HL-60/S4 treated with phorbol 12-myristate 13-acetate at 8.2 ng/mL for 4 days and 3 days (cell line): Measurements from ENCODE around the gene ADAMTS9.

Experiments
- in situ Hi-C: fragments of 300-500 bp; cut with MboI; formaldehyde crosslinking; loops from 2 replicates; pipeline ENCODE4 v1.15.0; 2022; ENCODE audit warnings: low sequenced_read_pairs

Gene ADAMTS9

DNA sequence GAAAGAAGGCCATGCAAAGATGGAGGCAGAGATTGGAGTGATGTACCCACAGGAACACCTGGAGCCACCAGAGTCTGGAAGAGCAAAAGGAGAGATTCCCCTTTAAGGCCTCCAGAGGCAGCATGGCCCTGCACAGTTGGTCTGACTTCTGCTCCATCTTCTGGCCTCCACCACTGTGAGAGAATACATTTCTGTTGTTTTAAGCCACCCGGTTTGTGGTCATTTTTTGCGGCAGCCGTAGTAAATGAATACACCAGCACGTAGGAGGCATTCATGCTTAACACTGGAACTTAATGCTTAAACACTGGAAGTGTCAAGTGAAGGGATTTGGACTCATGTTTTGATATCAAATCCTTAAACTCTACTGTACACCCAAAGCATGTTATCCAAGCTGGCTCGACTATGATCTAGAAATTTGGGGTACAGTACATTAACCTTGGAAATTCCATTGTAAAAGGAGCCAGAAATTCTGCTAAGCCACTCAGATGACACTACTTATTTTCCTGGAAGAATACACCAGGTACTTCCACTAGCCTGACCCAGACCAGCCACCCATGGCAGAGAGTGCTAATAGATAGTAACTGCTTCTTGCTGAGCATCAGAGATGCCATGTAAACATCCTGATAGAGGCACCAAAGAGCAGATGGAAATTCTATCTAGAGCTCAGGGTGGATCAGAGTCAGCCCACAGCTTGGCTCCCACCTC lies 190.9 kb downstream of the ADAMTS9 start:
- in situ Hi-C loops: loop anchor here (25.0 kb wide), 1 partner anchor 460 kb away; no protein-coding TSS in a partner anchor

GRCh38 chr3:64495781-64496334 lies 191.9 kb downstream of the ADAMTS9 start:
- in situ Hi-C loops: loop anchor here (25.0 kb wide), 1 partner anchor 459 kb away; no protein-coding TSS in a partner anchor

GRCh38 chr3:64495121-64495780 lies 192.5 kb downstream of the ADAMTS9 start:
- in situ Hi-C loops: loop anchor here (25.0 kb wide), 1 partner anchor 458 kb away; no protein-coding TSS in a partner anchor

GRCh38 chr3:64494526-64494925 lies 193.3 kb downstream of the ADAMTS9 start:
- in situ Hi-C loops: loop anchor here (25.0 kb wide), 1 partner anchor 457 kb away; no protein-coding TSS in a partner anchor

GRCh38 chr3:64493149-64493548 lies 194.7 kb downstream of the ADAMTS9 start:
- in situ Hi-C loops: loop anchor here (25.0 kb wide), 1 partner anchor 456 kb away; no protein-coding TSS in a partner anchor

DNA sequence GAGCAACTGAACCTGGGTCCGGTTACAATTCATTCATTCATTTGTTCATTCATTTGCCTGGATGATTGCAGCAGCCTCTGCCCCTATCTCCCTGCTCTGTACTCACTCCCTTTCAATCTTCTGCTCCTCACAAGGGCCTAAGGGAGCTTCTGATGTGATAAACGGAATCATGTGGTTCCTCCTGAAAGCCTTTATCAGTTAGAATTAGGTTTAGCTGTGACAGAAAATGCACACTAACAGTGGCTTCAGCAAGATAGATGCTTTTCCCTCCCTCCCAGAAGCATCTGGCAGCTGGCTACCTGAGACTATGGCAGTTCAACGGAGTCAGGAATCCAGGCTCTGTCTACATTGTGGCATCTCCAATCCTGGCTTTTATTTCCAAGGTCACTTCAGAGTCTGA lies 196.0 kb downstream of the ADAMTS9 start:
- in situ Hi-C loops: loop anchor here (25.0 kb wide), 1 partner anchor 455 kb away; no protein-coding TSS in a partner anchor

DNA sequence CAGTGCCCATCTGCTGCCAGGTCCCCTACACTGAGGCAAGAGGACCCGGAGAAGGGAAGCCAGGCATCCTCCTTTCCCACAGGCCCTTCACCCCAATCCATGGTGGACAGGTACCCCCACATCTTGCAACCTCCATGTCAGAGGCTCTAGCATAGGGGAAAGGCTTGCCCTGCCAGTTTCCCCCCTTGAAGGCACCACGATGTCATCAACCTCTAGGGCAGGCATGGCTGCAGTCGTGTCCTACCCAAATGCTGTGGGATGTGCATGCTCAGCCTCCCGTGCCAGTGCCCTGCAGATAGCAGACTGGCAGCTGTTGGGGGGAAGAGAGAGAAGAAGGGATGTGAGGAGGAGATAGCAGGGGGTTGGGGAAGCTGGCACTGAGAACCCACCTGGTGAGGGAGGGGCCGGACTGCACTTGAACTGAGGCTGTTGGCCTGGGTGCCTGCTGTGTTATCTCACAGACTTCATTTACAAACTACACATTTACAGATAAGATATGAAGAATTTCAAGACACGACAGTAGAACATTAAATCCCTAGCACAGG lies 197.5 kb downstream of the ADAMTS9 start:
- in situ Hi-C loops: loop anchor here (25.0 kb wide), 1 partner anchor 453 kb away; no protein-coding TSS in a partner anchor

GRCh38 chr3:64489361-64490044 lies 198.3 kb downstream of the ADAMTS9 start:
- in situ Hi-C loops: loop anchor here (25.0 kb wide), 1 partner anchor 452 kb away; no protein-coding TSS in a partner anchor

DNA sequence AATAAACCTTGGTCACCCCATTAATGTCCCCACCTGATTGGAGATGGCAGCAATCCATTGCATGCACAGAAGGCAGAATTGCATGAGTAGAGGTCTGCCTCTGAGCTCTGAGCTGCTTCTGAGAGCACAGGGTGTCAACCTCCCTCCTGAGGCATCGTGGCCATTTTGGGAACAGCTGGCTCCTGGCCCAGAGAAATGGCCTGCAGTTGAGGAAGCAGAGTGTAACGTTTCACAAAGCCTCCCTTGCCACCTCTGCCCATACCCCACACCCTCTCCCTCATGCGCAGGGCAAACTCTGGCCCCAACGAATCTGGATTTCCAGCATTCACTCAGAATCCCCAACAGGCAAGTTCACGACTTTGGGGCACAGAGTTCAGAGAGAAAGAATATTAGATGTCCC lies 198.9 kb downstream of the ADAMTS9 start:
- in situ Hi-C loops: loop anchor here (25.0 kb wide), 1 partner anchor 452 kb away; no protein-coding TSS in a partner anchor

- in situ Hi-C loops: loop anchor here (25.0 kb wide), 1 partner anchor 447 kb away; no protein-coding TSS in a partner anchor
Measured at GRCh38 chr3:64484289-64484992, 203.4 kb downstream of the ADAMTS9 start.

DNA sequence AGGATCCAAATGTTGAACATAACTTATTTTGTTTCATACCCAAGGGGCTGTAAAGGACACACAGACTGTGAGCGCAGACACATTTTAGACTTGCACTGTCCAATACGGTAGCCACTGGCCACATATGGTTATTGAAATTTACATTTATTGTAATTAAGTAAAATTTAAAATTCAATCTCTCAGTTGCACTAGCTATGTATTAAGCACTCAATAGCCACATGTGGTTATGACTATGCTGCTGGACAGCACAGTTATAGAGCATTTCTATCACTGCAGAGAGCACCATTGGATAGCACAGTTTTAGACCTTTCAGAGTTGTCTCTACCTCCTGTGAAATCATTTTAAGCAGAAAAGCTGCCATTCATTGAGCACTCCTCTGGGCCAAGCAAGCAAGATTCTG lies 204.3 kb downstream of the ADAMTS9 start:
- in situ Hi-C loops: loop anchor here (25.0 kb wide), 1 partner anchor 446 kb away; no protein-coding TSS in a partner anchor

DNA sequence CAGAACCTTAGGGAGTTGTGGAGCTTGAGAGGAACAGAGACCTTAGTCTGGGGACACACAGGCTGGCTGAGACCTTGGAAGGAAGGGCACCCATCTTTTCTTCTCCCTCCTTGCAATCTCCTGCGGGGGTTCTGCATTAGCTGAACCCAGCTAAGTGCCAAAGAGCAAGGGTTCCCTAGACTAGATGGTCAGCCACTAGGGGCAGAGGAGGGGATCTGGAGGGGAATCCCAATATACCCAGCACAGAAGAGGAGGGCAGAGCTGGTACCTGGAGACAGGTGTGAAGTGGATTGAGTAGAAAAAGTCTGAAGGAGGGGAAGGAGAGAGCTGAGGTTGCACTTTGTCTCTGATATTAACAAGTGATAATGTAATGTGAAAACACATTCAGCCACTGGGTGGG lies 212.8 kb downstream of the ADAMTS9 start:
- in situ Hi-C loops: loop anchor here (25.0 kb wide), 1 partner anchor 438 kb away; no protein-coding TSS in a partner anchor

DNA sequence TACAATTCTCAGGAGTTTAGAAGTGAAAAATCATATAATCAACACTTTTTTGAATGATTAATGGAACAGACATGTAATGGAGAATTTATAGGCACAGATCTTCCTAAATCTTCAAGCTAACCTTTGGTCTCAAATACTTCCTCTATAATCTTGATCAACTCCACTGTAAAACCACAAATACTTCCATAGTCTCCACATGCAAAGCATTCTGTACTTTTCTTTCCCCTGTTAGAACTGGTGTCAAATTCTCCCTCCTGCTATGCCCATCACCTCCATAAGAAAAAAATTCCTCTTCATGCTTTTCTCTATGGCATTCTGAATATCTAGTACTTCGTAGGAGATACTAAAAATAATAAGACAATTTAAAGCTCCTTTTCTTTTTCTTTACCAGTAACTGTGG lies 214.3 kb downstream of the ADAMTS9 start:
- in situ Hi-C loops: no loop called here

DNA sequence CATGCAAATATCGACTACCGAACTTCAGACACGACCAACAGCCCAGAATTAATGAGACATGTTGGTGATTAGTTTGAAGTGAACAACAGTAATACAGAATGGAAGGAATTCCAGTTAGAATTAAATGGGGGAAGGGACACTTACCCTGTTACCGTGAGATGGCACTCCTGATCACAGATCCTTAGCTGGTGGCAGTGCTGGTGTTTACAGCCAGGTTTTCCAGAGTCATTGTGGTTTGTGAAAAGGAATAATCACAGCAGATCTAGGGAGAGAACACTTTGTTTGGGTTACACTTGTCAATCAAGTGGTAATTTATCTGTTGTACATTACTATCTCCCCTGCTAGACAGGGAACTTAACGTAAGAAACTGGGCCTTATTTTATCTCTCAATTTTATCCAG lies 217.4 kb downstream of the ADAMTS9 start:
- in situ Hi-C loops: no loop called here

- in situ Hi-C loops: no loop called here
Measured at GRCh38 chr3:64467255-64467944, 220.4 kb downstream of the ADAMTS9 start.
